LNCaP clone FGC (cell line): ENCODE measurements around the gene TESPA1.
"Not testable (repeated sequence)": the region's sequence is repeated elsewhere in the genome, so short reads cannot be mapped to it uniquely, and the experiment has no call there.

Source experiments
- DNase-seq: peaks from one replicate; pipeline ENCODE4 v3.0.0-alpha.2; 2011; ENCODE audit warnings: low read depth
- H3K4me3 ChIP-seq: 2 replicates; pipeline ENCODE4 v1.5.1; 2011; ENCODE audit warnings: mild to moderate bottlenecking, low read depth, low read length, control low read depth
- CTCF ChIP-seq: IDR thresholded peaks from 2 replicates; pipeline ENCODE4 v1.5.1; 2012; ENCODE audit warnings: mild to moderate bottlenecking; ENCODE audit not compliant: control insufficient read depth, insufficient read depth; ENCODE audit errors: extremely low read depth

TESPA1 gene

GRCh38 chr12:54993181-54993835, 8.7 kb upstream of the TESPA1 start:
- peak; percentile 80 for TF ChIP-seq CTCF
- DNase-seq = peak; percentile 52
- no peak overlapping the region for H3K4me3 ChIP-seq

GRCh38 chr12:54991991-54992375, 7.4 kb upstream of the TESPA1 start:
- TF ChIP-seq CTCF = no peak
- DNase-seq = no peak
- H3K4me3 ChIP-seq = no peak overlapping the region

- no peak for DNase-seq
- no peak overlapping the region for H3K4me3 ChIP-seq
- no peak for TF ChIP-seq CTCF
Observed at GRCh38 chr12:54991161-54991990, 6.8 kb upstream of the TESPA1 start.

- DNase-seq = no peak
- TF ChIP-seq CTCF = no peak
- no peak overlapping the region for H3K4me3 ChIP-seq
Observed at GRCh38 chr12:54989829-54990228, 5.3 kb upstream of the TESPA1 start.

DNA sequence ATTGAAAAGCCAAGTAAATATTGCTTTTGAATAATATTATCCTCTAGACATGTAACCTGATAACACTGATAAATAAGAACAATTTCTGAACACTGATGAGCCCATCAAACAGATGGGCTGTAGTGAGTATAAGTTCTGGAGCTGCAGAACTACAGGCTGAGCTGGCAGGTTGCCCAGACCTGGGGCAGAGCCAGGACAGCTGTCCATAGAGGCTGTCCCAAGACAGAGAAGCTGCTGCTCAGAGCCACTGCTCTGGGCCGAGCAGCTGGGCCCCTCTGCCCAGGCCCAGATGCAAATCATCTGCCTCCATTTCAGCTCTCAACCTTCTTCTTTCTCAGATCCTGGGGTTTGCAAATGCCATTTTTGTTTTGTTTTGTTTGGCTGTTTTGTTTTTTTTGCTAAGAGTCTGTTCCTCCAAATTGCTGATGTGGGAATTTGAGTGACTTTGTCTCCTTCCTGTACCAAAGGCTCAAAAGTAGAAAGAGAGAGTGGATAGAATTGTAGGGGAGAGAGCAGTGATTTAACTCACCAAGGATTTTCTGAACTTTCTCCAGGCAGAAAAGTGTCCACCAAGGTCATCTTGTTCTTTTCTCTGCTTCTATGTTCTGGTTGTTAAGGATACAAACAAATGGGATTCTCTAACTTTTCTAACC, 4.0 kb upstream of the TESPA1 start:
- no peak for TF ChIP-seq CTCF
- H3K4me3 ChIP-seq = no peak overlapping the region
- DNase-seq = peak; percentile 48

DNA sequence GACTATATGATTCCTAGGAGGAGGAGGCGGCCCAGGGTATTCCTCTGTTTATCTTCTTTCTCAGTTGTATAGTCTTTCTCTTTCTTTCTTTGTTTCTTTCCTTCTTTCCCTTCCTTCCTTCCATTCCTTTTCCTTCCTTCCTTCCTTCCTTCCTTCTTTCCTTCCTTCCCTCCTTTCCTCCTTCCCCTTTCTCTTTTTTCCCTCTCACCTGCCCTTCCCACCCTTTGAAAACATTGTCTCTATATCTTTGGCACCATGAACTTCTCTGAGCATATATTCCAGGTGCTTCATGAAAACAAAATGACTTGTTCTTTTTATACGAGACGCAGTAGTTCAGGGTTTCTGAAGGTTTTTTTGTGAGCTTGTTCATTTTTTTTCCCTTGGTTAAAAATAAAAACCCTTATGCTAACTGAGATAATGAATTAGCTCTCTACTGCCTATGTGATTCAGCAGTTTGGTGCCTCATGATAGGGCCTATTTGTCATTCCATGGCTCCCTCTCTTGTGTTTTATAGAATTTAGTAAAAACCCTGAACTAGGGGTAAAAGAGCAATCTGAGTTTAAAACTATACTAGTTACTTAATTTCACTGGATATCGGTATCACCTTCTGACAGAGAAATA, 3.2 kb upstream of the TESPA1 start:
- H3K4me3 ChIP-seq = no peak overlapping the region
- no peak for TF ChIP-seq CTCF
- DNase-seq = no peak

- DNase-seq, H3K4me3 ChIP-seq: not testable (repeated sequence)
Observed at GRCh38 chr12:54986773-54987172, 2.2 kb upstream of the TESPA1 start.
